ENCODE results near the gene CAMK2N2. TPM values are rescaled to one million over a fixed set of nuclear protein-coding genes. Genes with fewer than 3 reads are reported as not detected.

The CAMK2N2 gene
- total RNA-seq, 1 experiment from 2014 or later: 6.1 TPM

DNA sequence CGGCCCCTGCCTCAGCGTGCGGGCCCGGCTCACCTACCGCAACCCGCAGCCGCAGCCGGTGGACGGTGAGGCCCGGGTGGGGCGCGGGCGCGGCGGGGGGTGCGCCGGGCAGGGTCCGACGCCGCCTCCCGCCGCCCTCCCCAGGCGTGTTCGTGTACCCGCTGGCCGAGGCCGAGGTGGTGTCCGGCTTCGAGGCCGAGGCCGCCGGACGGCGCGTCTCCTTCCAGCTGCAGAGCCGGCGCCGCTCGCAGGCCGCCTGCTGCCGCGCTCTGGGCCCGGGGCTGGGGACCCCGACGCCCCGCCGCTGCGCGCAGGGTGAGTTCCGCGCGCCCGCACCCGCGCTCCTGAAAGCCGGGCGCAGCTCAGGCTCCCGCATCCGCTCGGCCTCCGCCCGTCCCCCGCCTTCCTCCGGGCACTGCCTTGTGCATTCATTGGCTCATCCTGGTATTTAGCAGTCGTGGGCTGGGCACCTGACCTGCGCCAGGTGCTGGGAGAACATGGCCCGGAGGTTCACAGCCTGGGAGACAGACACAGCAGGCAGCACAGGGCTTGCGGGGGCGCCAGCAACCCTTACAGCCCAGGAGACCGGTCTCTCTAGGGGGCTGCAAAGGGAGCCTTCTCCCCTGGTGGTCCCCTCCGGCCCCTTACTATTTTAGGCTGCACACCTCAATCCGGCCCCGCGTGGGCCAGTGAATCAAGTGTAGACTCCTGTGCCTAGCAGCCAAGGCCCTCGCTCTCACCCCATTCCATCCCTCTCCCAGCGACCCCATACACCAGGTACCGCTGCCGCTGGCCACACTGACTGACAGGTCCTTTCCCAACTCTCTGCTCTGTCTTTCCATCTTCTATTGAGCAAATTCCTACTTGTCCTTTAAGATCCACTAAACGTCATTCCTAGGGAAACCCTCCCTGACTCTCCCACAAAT, 30.5 kb downstream of the CAMK2N2 start:
- peak; percentile 55 for DNase-seq (ENCODE audit: unreplicated experiment)
- Mint-ChIP-seq H3K4me3 (ENCODE audit: unreplicated experiment) (peak overlapping the region; percentile 11), H3K9me3 (ENCODE audit: unreplicated experiment) (no peaks in the 10 kb centered on the region), H3K36me3 (ENCODE audit: insufficient read depth, unreplicated experiment) (no peaks in the 10 kb centered on the region), H3K27me3 (ENCODE audit: insufficient read depth, unreplicated experiment) (peaks cover 45% of the 10 kb centered on the region), H3K4me1 (ENCODE audit: insufficient read depth, unreplicated experiment) (peaks cover 12% of the 10 kb centered on the region), H3K27ac (ENCODE audit: low read depth, unreplicated experiment) (no peak overlapping the region)
- intact Hi-C loops (cut with micrococcal nuclease): no loop called here
- no TSS peak for BruUV-seq (replicated peaks)
- ChIA-PET POLR2A (interaction anchor here (0.6 to 1.8 kb wide), 5 partner anchors 10 to 213 kb away, joined by 3 to 6 read pairs (median 3); no protein-coding TSS in a partner anchor), CTCF (interaction anchor here (1.0 to 1.2 kb wide), 3 partner anchors 10 to 335 kb away, joined by 3 to 4 read pairs (median 3); no protein-coding TSS in a partner anchor)
- TF ChIP-seq, protein P1, sequence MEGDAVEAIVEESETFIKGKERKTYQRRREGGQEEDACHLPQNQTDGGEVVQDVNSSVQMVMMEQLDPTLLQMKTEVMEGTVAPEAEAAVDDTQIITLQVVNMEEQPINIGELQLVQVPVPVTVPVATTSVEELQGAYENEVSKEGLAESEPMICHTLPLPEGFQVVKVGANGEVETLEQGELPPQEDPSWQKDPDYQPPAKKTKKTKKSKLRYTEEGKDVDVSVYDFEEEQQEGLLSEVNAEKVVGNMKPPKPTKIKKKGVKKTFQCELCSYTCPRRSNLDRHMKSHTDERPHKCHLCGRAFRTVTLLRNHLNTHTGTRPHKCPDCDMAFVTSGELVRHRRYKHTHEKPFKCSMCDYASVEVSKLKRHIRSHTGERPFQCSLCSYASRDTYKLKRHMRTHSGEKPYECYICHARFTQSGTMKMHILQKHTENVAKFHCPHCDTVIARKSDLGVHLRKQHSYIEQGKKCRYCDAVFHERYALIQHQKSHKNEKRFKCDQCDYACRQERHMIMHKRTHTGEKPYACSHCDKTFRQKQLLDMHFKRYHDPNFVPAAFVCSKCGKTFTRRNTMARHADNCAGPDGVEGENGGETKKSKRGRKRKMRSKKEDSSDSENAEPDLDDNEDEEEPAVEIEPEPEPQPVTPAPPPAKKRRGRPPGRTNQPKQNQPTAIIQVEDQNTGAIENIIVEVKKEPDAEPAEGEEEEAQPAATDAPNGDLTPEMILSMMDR (IDR thresholded peaks at IDR 0.05; ENCODE audit: unreplicated experiment): no peak

DNA sequence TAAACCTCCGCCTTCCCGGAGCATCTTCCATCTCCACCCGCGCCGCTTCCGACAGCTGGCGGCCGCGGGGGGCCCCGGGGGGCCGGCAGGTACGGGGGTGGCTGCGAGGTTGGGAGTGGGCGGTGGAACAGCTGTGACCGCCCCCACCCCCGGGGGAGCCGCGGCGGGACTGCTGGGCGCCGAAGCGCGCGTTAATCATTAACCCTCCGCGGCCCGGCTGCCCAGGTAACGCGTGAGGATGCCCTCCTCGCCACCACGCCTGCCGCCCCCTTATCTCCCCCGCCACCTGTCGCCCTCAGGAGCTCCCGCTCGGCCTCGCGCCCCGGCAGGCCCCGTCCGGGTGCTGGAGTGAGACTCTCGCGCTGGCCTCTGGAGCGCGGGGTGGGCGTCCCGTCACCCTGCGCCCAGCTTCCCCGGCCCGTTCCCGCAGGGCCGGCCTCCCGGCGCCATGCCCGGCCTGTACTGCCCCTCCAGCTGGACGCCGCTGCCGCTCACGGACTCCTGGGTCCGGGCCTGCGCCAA, 31.2 kb downstream of the CAMK2N2 start:
- H3K36me3 Mint-ChIP-seq (ENCODE audit: insufficient read depth, unreplicated experiment): no peaks in the 10 kb centered on the region
- peaks cover 12% of the 10 kb centered on the region for H3K4me1 Mint-ChIP-seq (ENCODE audit: insufficient read depth, unreplicated experiment)
- H3K27ac Mint-ChIP-seq (ENCODE audit: low read depth, unreplicated experiment): no peak overlapping the region
- no TSS peak for BruUV-seq (replicated peaks)
- H3K9me3 Mint-ChIP-seq (ENCODE audit: unreplicated experiment): no peaks in the 10 kb centered on the region
- peaks cover 52% of the 10 kb centered on the region for H3K27me3 Mint-ChIP-seq (ENCODE audit: insufficient read depth, unreplicated experiment)
- intact Hi-C loops (cut with micrococcal nuclease): no loop called here
- ChIA-PET CTCF (interaction anchor here (0.6 to 1.2 kb wide), 3 partner anchors 11 to 60 kb away, joined by 3 to 4 read pairs (median 3); no protein-coding TSS in a partner anchor), POLR2A (interaction anchor here (1.0 to 1.3 kb wide), 3 partner anchors 14 to 212 kb away, joined by 3 to 5 read pairs (median 3); no protein-coding TSS in a partner anchor)
- peak overlapping the region; percentile 58 for H3K4me3 Mint-ChIP-seq (ENCODE audit: unreplicated experiment)
- TF ChIP-seq, protein P1 (IDR thresholded peaks at IDR 0.05; ENCODE audit: unreplicated experiment): no peak
- DNase-seq (ENCODE audit: unreplicated experiment): no peak

DNA sequence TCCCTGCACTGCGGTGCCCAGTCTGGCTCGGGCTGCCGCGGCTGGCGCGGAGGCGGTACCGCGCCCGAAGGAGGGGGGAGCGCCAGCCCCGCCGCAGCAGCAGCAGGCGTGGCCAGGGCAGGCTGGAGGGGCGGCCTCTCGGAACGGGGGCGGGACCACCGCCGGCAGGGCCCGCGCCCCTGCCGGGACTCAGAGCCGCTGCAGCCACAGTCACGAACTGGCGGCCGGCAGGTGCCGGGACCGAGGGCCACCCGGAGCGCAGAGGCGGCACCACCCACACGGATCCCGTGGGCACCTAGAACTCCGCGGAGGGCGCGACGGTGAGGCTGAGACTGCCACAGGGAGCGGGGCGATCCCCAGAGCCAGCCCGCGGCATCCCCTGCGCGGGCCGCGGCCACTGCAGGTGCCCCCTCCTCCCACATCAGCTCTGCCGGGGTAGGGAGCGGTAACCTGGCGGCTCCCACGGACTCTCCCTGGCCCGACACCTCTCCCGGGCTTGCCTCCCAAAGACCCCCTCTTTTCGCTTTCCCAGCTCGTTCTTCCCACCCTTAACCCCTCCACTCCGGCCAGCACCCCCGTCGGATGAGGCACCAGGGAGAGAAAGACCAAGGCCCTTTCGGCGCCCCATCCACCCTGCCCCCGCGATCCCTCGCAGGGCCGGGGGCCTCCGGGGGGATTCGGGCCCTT, 31.8 kb downstream of the CAMK2N2 start, which contains the start of gene VWA5B2:
Gene VWA5B2 (plus strand): TSS at position 192 of the 687 bp plus-strand sequence. CDS start 944 bp downstream, outside the sequence.
- H3K27ac Mint-ChIP-seq (ENCODE audit: low read depth, unreplicated experiment): no peak within 1 kb of the TSS
- ChIA-PET POLR2A (interaction anchor here (1.0 kb wide), 1 partner anchor 13 kb away, joined by 3 read pairs; no protein-coding TSS in a partner anchor), CTCF (interaction anchor here (0.6 to 1.2 kb wide), 3 partner anchors 11 to 60 kb away, joined by 3 to 4 read pairs (median 3); no protein-coding TSS in a partner anchor)
- DNase-seq (ENCODE audit: unreplicated experiment): peak; percentile 49
- H3K9me3 Mint-ChIP-seq (ENCODE audit: unreplicated experiment): no peaks in the 10 kb centered on the region
- TF ChIP-seq, protein P1 (IDR thresholded peaks at IDR 0.05; ENCODE audit: unreplicated experiment): no peak
- peaks cover 58% of the 10 kb centered on the region for H3K27me3 Mint-ChIP-seq (ENCODE audit: insufficient read depth, unreplicated experiment)
- peaks cover 12% of the 10 kb centered on the region for H3K4me1 Mint-ChIP-seq (ENCODE audit: insufficient read depth, unreplicated experiment)
- intact Hi-C loops (cut with micrococcal nuclease): no loop called here
- peak within 1 kb of the TSS; percentile 58 for H3K4me3 Mint-ChIP-seq (ENCODE audit: unreplicated experiment)
- BruUV-seq (replicated peaks): no TSS peak
- no peaks in the 10 kb centered on the region for H3K36me3 Mint-ChIP-seq (ENCODE audit: insufficient read depth, unreplicated experiment)

Measured in MCF 10A (cell line).